ENCODE measurements around the gene FAM131A.

- TF ChIP-seq POLR2A (IDR thresholded peaks at IDR 0.05; ENCODE audit: low read depth, low read length) = peak; percentile 59; the same call in 1 of the 2 replicates
- TF ChIP-seq TAF1 (IDR thresholded peaks at IDR 0.05; ENCODE audit: borderline replicate concordance, low read depth, low read length) = no peak
- TF ChIP-seq POLR2AphosphoS5 (IDR thresholded peaks at IDR 0.05; ENCODE audit: low read depth, low read length) = peak; percentile 52
Measured at GRCh38 chr3:184333700-184334099, 3.7 kb upstream of the FAM131A start.

Data from GM12892 (cell line).